ENCODE results near the gene SETDB2.

GRCh38 chr13:49403996-49404702 is 39.9 kb upstream of the SETDB2 start:
- no peak for TF ChIP-seq EZH2 (IDR thresholded peaks at IDR 0.05; ENCODE audit: insufficient read depth, poor library complexity, severe bottlenecking)
- no peak for TF ChIP-seq EZH2phosphoT487 (IDR thresholded peaks at IDR 0.05; ENCODE audit: insufficient read depth, low read depth)
